Activated naive CD4-positive, alpha-beta T cell (primary cell): ENCODE results near the gene NDUFB11.

Source experiments
- DNase-seq, 4 experiments: peaks; one replicate each; lab custom pipeline; 2025; lab: John Stamatoyannopoulos, UW

NDUFB11 gene

GRCh38 chrX:47144626-47145394 is at the start of gene NDUFB11, which contains the start of gene RBM10:
TSS of gene NDUFB11 (minus strand) at chrX:47144702. CDS start at chrX:47144679, 23 bp downstream.
TSS of gene RBM10 (plus strand) at chrX:47145221. CDS start at chrX:47147482, 2,261 bp downstream.
- DNase-seq, result peak; percentile 62 to 77 (median 66)

- peak; percentile 70 to 95 (median 88) for DNase-seq
Measured at GRCh38 chrX:47193475-47194193, 49.1 kb upstream of the NDUFB11 start, which contains the start of gene UBA1. TSS of gene UBA1 (plus strand) at chrX:47193829. CDS start at chrX:47198803, 4,974 bp downstream.

- no peak for DNase-seq
Measured at GRCh38 chrX:47191806-47192401, 47.4 kb upstream of the NDUFB11 start.

GRCh38 chrX:47191331-47191730 is 46.8 kb upstream of the NDUFB11 start:
- DNase-seq, result peak in 2 of 4 experiments; percentile 6 to 26

- peak; percentile 39 to 68 (median 52) for DNase-seq
Measured at GRCh38 chrX:47190445-47191269, 46.2 kb upstream of the NDUFB11 start.

GRCh38 chrX:47189906-47190305 is 45.4 kb upstream of the NDUFB11 start:
- DNase-seq, result no peak

- no peak for DNase-seq
Measured at GRCh38 chrX:47187106-47187677, 42.7 kb upstream of the NDUFB11 start.

GRCh38 chrX:47186096-47186740 is 41.7 kb upstream of the NDUFB11 start:
- no peak for DNase-seq

- no peak for DNase-seq
Measured at GRCh38 chrX:47185241-47185640, 40.7 kb upstream of the NDUFB11 start.

GRCh38 chrX:47184486-47184885 is 40.0 kb upstream of the NDUFB11 start:
- no peak for DNase-seq

GRCh38 chrX:47182106-47182700 is 37.7 kb upstream of the NDUFB11 start:
- no peak for DNase-seq

- DNase-seq, result no peak
Measured at GRCh38 chrX:47181301-47181700, 36.8 kb upstream of the NDUFB11 start.

- DNase-seq, result no peak
Measured at GRCh38 chrX:47180346-47180745, 35.8 kb upstream of the NDUFB11 start.

GRCh38 chrX:47179928-47180255 is 35.4 kb upstream of the NDUFB11 start:
- DNase-seq, result no peak

- no peak for DNase-seq
Measured at GRCh38 chrX:47179221-47179927, 34.9 kb upstream of the NDUFB11 start.

GRCh38 chrX:47178337-47178736 is 33.8 kb upstream of the NDUFB11 start:
- DNase-seq, result no peak

GRCh38 chrX:47177079-47177478 is 32.6 kb upstream of the NDUFB11 start:
- no peak for DNase-seq

- no peak for DNase-seq
Measured at GRCh38 chrX:47176101-47176740, 31.7 kb upstream of the NDUFB11 start.

GRCh38 chrX:47175588-47175980 is 31.1 kb upstream of the NDUFB11 start:
- no peak for DNase-seq
